Activated CD4-positive, alpha-beta T cell treated with anti-CD3 and anti-CD28 coated beads, Interleukin-10, Interleukin-2, amounts not matched to agents 100 ng/mL and 50 ng/mL, durations not matched to agents 16 hours and 8 hours (primary cell): ENCODE results near the gene CNTN5.
"Not testable (repeated sequence)": the region's sequence is repeated elsewhere in the genome, so short reads cannot be mapped to it uniquely, and the experiment has no call there.

Experiments
- DNase-seq: peaks from one replicate; pipeline ENCODE4 v3.0.0-alpha.2; 2020

The CNTN5 gene

DNA sequence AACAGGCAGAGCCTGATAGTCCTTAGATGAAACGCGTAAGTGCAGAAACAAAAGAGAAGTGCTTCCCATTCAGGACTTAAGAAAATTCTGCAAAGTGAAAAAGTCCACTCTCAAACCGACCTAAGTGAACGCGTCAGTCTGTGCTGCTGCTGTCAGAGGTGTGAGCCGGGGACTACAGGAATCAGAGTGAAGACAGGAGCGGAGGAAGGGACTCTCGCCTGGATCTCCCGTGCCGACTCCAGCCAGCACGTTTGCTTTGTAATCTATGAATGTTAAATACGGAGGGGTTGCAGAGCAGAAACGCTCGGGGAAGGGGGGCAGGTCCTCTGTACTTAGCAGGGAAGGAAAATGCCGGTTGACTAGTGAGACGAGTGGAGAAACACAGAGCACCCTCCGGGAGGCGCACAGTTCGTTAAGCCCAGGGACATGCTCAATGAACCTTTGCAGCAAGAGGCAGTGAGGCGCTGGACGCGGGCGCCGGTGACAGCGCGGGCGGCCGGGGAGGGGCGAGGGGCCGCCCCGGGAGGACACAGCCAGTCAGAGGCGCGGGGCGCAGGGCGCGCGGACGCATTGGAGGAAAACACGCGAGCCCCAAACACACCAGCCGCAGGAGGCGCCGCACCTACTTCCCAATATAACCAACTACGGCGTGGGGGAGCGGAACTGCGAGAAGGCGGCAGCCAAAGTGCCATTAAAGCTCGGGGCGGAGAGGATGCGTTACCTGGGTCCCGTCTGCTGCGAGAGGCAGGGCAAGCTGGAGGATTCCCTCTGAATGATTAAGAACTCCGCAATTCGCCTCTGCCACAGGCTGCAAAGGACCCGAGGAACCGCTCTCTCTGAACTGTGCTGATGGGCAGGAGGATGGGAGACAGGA, at the start of gene CNTN5:
Gene CNTN5 (plus strand): TSS at position 598 of the 874 bp plus-strand sequence.
- peak; percentile 29 for DNase-seq

DNA sequence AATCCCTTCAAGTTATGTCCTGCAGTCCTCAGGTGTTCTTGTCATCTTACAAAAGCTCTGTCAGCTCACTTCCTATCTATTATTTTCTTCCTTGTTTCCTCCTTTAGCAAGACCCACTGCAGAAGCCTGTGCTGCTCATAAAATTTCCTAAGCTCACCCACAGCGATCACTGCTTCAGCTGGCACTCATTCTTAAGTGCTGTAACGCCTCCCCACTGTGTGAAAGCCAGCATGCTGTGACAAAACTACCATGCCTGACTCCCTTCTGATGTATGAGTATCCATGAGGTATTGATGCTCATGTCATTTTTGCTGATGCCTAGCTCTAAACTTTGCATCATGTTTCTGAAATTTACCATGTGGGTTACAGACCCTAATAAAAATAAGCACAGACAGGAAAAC, 41.5 kb upstream of the CNTN5 start:
- DNase-seq = no peak

DNA sequence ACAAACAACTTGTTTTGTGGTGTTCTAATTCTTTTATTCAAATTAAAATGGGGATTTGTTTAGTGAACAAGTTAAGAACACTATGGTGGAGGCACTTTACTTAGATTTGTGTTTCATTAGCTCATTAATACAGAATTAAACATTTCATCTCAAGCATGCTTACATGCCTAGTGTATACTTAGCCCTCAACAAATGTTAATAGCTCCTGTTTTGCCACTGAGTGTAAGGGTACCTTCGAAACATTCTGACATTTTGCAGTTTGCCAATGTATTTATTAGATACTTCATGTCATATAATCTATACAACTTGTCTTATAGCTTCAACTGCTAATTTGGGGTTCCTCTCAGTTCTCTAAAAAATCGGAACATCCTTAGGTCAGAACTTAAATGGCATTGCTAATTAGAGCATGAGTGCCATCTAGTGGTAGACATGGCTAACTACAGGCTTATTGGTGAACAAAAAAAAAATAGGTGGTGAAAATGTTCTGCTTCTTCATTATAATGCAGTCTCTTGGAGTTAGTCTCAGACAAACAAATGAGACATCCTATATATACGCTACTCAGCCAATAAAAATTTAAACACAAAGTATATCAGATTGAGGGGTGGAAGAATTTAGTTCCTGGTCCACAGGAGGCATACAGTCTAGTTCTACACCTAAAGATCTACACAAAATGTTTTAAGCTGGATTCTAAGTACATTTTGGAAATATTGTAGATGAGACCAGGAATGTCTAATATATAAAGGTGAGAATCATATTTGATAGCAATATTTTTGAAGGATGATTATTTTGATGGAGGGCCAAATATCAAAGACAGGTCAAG, 4.9 kb upstream of the CNTN5 start:
- DNase-seq = peak; percentile 34

DNA sequence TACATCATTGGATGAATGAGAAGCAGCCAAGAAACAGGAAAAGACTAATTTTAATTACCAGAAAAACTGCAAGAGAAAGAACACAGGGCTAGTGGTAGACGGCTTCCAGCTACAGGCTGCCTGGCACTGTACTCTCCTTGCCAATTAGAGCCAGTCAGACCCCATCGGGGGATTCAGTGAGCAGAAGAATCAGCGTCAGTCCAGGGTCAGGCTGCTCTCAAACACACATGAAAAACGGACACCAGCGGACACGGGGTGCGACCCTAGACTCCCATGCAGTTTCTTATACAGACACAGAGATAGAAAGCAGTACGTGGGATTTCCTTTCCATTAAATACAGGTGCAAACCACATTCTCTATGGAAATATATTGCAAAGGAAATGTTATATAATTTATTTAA, 1.1 kb upstream of the CNTN5 start:
- no peak for DNase-seq

DNA sequence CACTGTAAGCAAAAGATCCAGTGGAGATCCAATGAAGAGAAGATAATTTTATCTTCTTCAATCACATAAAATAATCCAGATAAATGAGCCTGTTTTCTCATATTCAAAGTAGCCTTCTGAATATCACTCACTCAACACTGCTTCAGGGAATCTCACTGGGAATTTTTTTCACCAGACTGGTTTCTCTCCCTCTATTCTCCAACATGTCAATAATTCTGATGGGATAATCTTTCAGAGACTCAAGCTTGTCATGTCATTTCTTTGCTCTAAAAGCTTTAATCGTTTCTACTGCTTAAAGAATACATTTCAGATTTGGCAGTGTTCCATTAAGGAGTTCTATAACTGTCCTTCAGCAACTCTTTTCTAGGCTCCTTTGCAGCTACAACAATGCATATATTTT, 16.3 kb downstream of the CNTN5 start:
- no peak for DNase-seq

DNA sequence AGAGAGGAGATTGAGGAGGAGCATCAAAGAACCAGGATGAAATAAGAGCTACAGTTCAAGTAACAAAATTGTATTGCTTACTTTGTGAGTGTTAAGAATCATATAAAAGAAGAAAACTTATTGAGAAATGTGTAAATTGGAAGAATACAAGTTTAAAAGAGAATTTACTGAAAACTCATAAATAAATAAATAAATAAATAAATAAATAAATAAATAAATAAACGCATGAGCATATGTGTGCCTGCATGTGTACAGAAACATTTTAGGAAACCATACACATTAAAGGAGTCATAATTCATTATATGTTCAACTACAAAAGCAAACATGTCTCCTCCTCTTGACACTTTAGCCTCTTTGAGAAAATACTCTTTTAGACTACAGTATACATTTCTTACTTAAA, 42.6 kb downstream of the CNTN5 start:
- no peak for DNase-seq

DNA sequence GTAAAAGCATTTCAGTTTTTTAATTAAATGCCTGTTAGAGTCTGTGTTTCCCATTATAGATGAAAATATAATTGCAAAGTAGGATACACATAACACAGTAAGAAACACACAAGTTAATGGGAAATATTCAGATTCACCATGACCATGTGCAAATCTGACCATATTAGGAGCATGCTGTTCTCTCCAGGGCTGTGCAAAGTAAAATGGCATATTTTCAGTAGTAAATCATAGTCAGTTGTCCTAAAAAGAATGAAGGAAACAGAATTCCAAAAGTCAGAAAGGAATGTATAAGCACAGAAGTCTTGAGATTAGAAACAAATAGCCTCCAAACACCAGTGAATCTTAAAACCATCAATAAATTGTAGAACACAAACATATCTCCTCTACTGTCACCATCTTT, 44.4 kb downstream of the CNTN5 start:
- DNase-seq = no peak

DNA sequence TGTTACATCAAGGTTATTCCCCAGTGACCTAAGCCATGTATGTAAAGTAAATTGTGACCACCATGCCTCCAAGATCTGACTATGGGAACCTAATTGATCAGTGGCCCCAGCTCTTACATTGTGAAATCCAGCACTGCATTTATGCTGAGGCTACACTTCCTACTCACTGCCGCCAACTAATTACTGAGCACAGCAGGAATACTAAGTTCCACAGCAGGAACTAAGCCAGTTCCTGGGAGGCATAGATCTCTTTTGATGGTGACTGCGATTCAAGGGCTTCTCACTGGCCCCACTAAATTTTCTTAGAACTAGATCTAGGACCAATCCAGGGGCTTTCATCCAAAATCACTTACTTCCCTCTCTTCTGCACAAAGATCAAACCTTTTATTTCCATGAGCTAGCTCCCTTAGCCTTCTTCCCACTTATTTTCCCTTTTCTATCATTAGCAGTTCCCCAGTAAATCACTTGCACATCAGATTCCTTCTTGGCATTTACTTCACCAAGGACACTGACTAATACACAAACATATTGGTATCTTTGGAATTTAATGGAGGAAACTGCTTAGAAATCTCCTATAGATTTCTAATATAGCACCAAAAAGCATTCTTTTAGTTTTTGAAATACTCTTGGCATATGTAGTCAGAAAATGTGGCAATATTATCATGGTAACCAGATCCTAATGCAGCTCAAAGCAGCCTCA, 46.0 kb downstream of the CNTN5 start:
- DNase-seq = no peak

DNA sequence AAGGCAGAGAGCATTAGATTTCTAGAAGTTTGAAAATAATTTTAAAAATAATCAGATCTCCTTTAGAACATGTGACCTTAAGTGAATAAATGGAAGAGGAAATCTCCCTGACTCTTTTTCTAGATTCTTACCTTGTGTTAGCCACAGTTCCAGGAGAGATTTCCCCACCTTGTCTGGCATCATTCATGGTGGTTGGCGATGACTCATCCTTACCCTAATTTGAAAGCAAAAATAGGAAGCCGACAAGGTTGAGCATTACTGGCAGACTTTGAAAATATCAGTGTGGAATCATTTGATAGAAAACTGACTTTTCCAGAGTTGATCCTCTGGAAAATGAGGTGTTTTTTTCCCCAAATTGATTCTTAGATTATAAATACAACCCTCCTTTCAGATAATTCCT, 48.1 kb downstream of the CNTN5 start:
- peak; percentile 1 for DNase-seq

DNA sequence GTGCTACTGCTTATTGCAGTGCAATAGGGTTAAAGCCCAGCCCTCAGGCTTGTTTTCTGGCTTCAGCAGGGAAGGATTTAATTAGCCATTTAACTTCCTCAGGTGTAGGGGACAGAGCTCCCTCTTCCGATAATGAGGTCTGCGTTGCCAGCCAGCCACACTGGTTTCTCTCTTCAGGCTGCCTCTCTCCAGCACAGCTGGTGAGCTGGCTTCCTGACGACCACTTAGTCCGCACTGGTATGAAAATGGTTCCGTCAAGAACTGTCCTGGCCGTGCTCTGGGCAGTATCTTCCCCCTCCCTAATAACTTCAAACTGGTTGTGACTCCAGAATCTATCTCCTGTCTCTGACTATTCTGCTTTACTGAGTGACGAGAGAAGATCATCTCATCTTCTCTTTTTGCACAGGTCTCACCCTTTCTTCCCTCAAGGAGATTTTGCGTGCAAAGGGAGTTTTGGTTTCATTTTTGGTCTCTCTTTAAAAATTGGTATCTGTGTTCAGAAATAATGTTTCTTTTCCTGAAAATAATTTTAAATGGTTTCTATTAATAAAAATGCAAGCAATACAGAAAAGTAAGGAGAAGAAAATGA, 49.2 kb downstream of the CNTN5 start:
- DNase-seq = peak; percentile 5

DNA sequence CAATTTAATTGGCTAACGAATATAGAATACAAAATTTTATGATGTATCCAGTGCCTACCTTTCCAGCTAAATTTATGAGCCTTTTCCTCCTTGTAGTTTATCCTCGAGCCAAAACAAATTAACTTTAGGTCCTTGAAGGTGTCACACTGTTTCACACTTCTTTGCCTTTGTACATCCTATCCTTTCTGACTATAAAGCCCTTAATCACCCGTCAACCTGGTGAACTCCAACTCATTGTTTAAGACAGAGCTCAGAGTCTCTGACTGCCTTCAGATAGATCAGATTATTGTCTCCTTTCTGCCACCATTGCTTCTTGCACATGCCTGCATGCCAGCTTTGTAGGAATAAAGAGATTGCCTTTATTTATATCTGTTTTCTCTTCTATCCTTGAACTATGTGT, 58.8 kb downstream of the CNTN5 start:
- no peak for DNase-seq

DNA sequence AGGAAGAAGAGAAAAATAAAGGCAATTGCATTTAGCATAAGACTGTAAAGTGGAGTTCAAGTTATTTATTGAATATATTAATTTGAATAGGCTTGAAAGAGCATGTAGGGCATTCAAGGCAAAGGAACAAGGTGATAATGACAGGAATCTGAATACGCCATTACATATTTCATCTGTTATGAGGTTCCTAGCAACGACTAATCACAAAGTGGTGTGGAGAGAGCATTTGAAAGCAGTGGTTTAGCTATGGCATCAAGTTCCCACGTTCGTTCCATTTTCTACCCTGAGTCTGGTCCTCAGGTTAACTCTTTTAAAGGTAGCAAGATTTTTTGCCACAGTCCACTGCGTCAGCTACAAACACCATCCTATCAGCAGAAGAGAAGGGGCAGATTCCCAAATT, 59.4 kb downstream of the CNTN5 start:
- no peak for DNase-seq

DNA sequence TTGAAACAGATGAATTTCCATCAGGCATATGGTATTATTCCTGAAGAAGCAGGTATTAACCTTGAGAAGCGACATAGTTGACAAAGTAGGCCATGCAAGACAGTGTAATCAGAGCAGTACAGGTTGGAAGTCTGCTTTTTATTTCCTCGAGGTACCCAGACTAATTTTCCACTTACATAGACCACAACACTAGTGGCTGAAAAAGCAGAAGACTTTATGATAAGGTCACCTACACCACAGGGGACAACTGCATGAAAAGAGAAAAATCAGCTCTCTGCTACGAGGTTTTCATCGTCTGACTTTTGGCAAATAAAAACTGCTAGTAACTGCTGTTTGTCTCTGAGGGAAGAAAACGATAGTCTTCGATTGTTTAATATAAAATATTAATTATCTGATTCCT, 77.5 kb downstream of the CNTN5 start:
- DNase-seq = no peak

DNA sequence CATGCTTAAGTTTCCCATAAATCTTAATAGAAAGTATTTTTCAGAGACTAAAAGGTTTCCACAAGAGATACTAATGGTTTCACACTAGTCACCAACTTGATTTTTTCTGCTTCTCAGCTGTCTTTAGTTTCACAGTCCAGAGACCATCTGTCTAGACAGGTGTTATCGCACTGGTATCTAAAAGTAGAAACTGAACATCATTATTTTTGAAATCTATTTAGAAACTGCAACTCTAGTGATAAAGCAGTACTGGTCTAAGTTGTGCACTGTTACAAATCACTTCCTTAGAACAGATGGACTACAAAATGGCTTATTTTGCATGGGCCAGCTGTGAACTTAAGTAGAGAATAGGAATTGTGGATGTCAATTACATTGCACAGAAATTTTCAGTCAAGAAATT, 78.0 kb downstream of the CNTN5 start:
- DNase-seq = no peak

DNA sequence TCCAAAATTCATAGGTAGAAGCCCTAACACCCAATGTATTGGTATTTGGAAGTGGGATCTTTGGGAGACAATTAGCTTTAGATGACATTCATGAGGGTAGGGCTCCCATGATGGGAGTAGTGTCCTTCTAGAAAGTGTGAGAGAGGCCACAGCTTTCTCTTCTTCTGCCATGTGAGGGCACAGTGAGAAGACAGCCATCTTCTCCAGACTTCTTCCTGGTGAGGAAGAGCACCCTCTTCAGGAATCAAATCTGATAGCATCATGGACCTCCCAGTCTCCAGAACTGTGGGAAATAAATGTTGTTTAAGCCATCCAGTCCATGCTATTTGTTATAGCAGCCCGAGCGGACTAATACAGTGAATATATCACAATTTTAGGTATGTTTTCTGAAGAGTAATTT, 96.9 kb downstream of the CNTN5 start:
- DNase-seq = no peak

DNA sequence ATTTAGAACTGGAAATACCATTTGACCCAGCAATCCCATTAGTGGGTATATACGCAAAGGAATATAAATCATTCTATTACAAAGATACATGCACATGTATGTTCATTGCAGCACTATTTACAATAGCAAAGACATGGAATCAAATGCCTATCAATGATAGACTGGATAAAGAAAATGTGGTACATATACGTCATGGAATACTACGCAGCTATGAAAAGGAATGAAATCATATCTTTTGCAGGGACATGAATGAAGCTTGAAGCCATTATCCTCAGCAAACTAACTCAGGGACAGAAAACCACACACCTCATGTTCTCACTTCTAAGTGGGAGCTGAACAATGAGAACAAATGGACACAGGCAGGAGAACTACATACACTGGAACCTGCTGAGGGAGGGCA, 113.1 kb downstream of the CNTN5 start:
- not testable (repeated sequence) for DNase-seq

DNA sequence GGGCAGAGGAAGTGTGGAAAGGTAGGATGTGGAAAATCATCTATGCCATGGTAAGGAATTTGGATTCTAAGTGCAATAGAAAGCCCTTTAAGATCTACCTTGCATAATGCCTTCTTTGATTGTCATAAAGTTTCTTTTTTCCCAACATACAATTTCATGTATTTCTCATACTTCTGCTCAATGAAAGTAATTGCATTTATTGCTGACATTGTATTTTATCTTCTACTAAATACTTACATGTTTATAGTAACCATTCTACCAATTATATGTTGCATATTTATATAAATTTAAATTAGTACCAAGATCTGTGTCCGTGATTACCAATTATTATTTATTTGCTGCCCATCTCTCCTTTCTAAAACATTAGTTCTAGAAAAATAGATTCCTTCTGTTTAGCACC, 114.8 kb downstream of the CNTN5 start:
- DNase-seq = no peak

DNA sequence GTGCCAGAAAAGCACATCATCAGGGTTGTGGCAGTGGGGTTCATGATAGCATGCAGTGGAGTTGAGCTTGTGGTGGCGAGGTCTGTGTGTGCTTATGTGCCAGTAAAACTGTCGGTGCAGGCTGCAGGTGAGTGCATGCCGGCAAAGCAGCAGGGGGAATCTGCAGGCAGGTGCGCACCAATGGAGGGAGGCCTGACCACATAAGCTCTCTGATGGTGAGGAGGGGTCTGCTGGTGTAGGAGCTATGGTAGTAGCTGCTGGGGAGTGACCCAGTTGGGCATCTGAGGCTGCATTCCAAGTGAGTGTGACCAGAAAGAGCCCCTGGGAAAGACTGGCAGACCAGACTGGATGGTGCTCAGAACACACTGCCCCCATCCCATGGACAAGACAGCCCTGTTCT, 121.5 kb downstream of the CNTN5 start:
- no peak for DNase-seq

DNA sequence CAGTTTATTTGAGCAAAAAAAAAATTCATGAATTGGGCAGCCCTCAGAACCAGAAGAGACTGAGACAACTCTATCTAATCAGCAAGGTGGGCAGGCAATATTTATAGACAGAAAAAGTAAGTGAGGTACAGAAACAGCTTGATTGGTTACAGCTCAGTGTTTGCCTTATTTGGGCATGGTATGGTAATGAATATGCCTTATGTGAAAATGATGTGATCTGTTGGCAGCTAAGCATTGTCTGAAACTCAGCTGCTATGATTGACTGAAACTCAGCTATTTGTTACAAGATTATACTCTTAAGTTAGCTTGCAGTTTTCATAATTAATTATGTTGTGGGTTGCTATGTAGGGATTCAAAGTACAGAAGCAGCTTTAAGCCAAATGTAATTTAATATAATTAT, 127.6 kb downstream of the CNTN5 start:
- DNase-seq = no peak

DNA sequence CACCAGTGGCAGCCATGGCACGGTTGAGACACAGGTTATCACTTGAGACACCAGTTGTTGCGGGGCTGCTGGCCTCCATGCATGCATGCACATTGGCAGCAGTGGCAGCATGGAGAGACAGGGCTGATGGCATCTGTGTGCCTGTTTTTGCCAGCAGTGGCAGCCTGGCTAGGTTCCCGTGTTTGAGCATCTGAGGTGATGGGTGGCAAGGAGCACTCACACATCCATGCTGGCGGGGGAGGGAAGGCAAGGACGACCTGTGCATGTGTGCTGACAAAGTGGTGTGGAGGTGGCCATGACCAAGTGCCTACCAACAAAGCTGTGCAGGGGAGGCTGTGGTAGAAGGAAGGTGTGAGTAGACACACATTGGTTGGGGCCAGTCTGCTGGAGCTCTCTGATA, 133.5 kb downstream of the CNTN5 start:
- DNase-seq = no peak

DNA sequence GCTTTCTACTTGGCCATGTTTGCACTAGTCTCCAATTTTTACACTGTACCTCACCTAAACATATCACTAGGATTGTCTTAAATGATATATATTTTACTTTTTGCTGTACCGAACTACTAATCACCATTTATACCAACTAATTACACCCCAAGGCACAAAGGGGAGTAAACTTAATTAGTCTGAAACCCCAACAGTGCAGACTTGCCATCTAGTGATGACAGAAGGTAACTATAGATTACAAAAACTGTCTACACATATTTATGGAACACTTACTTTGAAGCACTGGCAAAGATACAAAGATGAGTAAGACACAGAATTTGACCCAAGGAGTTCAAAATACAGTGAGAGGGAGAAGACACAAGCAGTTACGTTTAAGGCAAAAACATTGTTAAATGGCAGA, 139.7 kb downstream of the CNTN5 start:
- DNase-seq = no peak

DNA sequence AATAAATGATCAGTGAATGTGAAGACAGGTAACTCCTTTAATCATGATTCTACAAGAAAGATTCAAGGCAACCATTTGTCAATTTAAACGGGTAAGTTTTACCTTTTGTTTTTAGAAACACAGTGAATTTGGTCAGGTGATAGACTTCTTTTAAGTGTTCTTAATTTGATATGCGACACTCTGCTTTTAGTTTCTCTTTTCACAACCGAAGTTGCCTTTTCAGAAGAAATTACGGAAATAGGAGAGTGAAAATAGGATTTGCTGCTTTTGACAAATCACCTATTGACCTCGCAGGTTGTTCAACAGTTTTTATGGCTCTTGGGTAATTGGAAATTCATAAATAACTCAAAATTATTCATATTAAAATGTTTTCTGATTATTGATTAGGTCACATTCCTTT, 142.1 kb downstream of the CNTN5 start:
- DNase-seq = no peak

DNA sequence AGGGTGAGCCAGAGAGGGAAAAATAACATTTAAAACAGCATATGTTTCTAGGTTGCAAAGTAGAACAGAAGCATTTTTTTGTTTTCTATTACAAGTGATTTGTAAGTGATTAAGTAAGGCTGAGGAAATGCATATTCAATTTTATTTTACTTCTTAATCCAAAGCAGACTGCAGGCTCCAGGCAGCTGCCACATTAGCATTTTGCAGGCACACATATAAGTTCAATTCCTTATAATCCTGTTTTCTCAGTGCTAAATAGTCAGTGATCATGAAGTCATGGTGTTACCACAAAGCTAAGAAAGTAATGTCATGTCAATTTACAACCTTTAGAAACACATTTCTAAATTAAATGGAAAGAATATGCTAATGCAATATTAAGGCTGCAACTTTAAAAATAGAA, 149.8 kb downstream of the CNTN5 start:
- DNase-seq = no peak
